IPS-NIHi7 (cell line): ENCODE measurements around the gene SLCO2A1.
A peak's percentile ranks its signal among the peaks of the same experiment; 100 is the strongest.

Experiments
- DNase-seq: peaks from one replicate; pipeline ENCODE4 v3.0.0; 2012; ENCODE audit warnings: mixed read lengths; ENCODE audit errors: extremely low spot score

SLCO2A1 gene

GRCh38 chr3:133999891-134000685, 29.6 kb downstream of the SLCO2A1 start:
- no peak for DNase-seq

- no peak for DNase-seq
Observed at GRCh38 chr3:133998691-133999241, 31.0 kb downstream of the SLCO2A1 start.

GRCh38 chr3:133997871-133998635, 31.7 kb downstream of the SLCO2A1 start:
- no peak for DNase-seq

GRCh38 chr3:133996996-133997395, 32.7 kb downstream of the SLCO2A1 start:
- DNase-seq = no peak

GRCh38 chr3:133996251-133996661, 33.5 kb downstream of the SLCO2A1 start:
- peak; percentile 72 for DNase-seq

GRCh38 chr3:133995264-133995663, 34.5 kb downstream of the SLCO2A1 start:
- DNase-seq = no peak

DNA sequence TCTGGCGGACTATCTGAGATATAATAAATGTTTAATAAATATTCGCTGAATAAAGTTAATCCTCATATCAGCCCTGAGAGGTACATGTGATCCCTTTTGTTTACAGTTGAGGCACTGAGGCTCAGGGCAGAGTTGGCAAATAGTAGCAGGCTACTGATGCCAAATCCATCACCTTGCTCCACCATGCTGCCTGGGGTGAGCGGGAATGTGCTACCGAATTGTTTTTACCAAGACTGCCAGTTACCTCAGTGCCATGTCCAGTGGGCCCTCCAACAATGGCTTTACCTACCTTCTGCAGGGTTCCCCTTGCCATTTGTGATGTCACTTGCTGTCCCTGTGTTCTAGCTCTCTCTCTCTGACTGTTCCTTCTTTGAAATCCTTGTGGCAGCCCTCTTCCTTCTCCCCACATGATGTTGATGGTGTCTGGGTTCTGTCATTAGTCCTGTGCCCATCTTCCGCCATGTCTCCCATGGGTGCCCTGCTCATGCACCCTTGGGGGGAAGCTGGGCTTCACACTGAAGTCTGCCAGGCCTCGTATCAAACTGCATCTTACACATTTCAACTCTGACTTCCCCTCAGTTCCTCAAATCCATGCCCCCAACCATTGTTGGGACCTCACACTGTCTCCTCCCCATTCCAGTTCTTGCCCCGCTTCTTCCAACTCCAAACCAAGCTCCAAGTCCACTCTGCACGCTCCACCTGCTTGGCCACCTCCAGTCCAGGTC, 35.4 kb downstream of the SLCO2A1 start:
- DNase-seq = no peak

- no peak for DNase-seq
Observed at GRCh38 chr3:133992951-133993620, 36.6 kb downstream of the SLCO2A1 start.

GRCh38 chr3:133992381-133992780, 37.3 kb downstream of the SLCO2A1 start:
- no peak for DNase-seq

GRCh38 chr3:133991637-133992036, 38.1 kb downstream of the SLCO2A1 start:
- DNase-seq = no peak

- no peak for DNase-seq
Observed at GRCh38 chr3:133991209-133991608, 38.5 kb downstream of the SLCO2A1 start.

- no peak for DNase-seq
Observed at GRCh38 chr3:133989936-133990702, 39.6 kb downstream of the SLCO2A1 start.

DNA sequence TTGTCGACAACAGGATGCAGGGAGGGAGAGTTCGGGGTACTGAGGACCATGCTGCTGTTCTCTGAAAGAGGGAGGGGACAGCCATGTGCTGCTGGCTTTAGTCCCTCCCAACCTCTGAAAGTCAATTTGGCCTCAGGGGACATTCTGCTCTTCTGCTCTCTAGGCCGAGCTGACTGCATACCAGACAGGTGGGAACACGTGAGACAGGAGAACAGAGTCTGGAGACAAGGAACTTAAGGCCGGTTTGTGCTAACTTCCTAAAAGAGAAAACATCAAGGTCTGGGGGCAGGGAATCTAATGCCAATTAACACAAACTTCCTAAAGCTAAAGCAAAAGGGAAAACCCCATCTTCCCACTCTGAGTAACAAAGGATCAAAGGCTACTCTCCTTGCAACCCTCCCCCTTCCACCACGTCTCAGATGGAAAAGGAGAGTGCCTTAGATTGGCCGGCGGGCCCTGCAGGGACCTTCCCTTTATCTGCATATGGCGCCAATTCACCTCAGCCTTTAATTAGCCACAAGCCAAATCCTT, 41.0 kb downstream of the SLCO2A1 start:
- peak; percentile 71 for DNase-seq

GRCh38 chr3:133987948-133988484, 41.7 kb downstream of the SLCO2A1 start:
- DNase-seq = no peak

DNA sequence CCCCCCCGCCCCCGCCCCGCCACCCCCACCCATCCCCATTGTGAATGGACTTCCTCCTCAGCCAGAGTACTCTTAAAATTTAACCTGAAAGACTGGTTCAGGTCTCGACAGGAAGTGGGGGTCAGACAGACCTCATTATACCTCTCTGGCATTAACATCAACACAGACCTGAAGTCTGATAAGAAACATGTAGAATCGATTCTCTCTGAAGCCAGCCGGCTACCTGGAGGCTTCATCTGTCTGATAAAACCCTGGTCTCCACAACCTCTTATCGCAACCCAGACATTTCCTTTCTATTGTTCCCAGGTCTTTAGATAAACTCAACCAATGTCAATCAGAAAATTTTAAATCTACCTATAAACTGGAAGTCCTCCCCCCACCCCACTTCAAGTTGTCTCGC, 42.6 kb downstream of the SLCO2A1 start:
- no peak for DNase-seq

- no peak for DNase-seq
Observed at GRCh38 chr3:133986311-133986710, 43.4 kb downstream of the SLCO2A1 start.

DNA sequence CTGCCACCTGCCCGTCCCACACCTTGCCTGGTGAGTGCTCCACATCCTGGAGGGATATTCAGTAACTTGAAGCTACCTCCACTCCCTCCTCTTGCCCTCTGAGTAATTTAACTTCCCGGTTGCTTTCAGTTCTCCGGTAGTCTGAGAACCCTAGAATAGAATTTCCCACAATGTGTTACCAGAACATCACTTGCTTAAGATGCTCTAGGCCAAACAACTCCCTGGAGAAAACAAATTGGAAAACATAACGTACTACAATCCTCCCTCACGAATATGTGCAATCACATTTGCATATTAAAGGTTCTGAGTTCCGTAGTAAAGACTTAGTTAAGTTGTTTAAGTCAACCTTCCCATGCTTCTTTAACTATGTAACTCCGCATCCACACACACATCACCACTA, 44.8 kb downstream of the SLCO2A1 start:
- no peak for DNase-seq

DNA sequence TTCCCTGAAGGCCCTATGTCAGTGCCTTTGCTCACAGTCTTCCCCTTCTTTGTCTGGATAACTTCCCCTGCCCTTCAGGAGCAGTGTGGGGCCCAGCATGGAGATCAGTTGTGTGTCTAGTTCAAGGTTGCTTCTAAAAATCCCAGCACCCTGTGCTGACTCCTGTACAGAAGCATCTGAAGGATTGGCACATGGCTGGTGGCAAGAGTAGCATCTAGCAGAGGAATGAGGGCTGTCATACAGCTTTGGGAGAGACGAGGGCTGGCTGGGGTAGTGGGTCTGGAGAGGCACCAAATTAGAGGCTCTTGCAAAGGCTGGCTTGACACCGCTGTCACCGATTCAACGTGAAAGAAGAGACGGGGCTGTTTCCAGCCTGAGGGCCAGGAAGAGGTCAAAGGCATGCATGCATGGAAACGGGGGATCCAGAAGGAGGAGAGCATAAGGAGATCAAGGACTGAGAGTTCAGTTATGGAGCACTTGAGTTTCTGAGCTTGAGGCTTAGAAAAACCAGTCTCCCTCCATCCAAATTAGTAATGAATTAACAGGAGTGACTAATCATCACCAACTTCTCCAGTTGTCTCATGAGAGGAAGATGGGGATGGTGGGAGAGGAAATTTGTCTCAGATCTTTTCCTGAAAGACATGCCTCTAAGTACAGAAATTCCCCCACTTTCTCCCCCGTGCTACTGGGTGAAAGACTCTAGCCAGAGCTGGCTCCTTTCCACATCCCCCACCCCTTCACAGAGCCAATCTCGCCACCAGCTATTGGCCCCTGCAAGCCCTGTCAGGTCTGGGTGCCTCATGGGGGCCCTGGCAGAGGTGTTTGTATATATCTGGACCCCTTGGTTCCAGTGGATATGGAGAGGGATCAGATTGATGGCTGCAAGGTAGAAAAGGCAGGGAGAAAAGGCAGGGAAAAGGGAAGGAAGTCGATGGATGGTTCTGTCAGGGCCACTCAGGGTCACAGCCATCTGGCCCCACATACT, 45.9 kb downstream of the SLCO2A1 start:
- no peak for DNase-seq

DNA sequence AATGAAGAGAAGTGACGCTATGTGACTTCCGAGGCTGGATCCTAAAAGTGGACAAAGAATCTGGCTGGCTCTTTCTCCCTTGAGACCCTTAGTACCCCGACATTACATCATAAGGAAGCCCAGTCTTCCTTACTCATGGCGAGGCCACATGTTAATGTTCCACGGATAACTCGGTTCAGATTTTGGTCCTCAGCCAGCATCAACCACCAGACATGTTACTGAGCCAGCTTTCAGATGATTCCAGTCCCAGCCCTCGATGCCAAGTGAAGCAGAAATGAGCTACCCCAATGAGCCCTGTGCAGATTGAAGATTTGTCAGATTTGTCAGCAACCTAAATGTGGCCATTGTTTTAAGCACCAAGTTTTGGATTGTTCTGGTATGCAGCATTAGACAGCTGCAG, 46.6 kb downstream of the SLCO2A1 start:
- no peak for DNase-seq
